ENCODE data around the gene TTLL11.
"Not testable (repeated sequence)": the region's sequence is repeated elsewhere in the genome, so short reads cannot be mapped to it uniquely, and the experiment has no call there.

Gene TTLL11

DNA sequence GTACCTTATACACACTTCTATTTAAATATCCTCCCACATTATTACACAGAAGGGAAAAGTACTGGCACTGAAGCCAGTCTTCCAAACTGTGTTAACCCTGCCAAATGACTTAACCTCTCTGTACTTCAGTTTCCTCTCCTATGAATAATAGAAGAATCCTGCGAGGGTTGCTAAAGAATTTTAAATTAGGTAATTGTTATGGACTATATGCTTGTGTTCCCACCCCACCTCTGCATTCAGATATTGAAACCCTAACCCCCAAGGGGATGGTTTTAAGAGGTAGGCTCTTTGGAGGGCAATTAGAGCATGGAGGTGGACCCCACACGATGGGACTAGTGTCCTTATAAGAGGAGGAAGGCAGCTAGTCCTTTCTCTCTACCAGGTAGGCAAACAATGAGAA, 72.7 kb downstream of the TTLL11 start:
- TF ChIP-seq GATA1 (IDR thresholded peaks at IDR 0.05; ENCODE audit: low read depth, low read length) (no peak), POLR2A (IDR thresholded peaks at IDR 0.05; ENCODE audit: low read length) (no peak)
- DNase-seq, result no peak

DNA sequence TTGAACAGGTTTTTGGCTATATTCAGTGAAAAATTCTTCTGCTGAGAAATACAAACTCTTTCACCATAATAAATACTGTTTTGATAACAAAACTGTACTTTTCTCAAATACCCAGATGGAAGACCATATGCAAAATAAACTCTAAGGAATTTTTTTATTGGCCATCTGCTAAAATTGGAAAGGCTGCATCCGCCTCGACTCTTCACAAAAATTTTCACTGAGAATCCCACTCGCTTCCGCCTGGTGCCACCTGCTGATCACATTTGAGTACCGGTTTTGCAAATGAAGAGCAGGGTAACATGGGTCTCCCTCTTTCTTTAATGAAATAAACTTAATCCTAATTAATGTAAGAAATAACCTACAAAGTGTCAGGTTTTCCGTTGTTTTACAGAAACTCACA, 76.4 kb downstream of the TTLL11 start:
- TF ChIP-seq POLR2A (IDR thresholded peaks at IDR 0.05; ENCODE audit: low read length) (no peak), GATA1 (IDR thresholded peaks at IDR 0.05; ENCODE audit: low read depth, low read length) (no peak)
- DNase-seq, result no peak

DNA sequence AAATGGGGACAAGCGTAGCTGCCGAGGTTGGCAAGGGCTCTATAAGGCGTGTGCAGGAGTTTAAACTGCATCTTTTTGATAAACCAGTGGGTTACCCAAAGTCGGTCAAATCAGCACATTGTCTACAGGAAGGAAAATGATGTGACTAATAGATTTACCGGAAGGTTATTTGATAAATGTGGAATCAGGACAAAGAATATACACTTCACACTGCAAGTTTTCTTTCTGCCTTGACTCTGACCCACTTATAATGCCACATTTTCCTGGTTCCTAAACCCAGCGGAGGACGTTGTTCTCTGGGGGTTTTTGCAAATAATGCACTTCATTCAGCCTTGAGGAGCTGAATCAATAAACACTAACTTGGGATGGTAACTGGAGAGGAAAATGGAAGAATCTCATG, 76.8 kb downstream of the TTLL11 start:
- TF ChIP-seq POLR2A (IDR thresholded peaks at IDR 0.05; ENCODE audit: low read length) (no peak), GATA1 (IDR thresholded peaks at IDR 0.05; ENCODE audit: low read depth, low read length) (no peak)
- DNase-seq, result no peak

DNA sequence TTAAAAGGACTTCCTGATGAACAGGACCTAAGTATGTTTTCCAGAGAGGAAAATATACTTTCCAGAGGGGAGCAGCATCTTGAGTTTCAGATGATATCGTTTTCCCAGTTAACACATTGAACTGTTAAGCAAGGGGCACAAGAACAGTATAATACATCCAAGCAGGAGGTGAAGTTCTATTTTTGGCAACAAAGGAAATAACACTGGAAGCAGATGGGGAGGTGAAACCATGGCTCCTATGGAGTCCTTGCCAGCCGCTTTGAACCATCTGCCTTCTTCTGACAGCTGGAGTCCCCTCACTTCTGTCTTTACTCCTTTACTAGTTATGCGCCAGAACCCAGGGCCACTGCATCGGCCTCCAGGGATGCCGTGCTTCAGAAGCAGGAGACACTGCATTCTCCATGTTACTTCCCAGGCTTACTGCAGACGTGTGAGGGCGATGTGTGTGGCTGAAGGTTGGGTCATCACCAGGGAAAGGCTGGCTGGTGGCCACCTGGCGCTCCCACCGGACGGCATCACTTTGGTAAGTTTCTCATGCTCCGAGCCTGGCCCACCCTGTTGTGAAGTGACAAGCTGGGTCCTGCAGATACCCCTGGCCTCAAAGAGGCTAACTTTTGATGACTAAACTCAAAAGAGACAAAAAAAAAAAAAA, 77.8 kb downstream of the TTLL11 start:
- TF ChIP-seq POLR2A (IDR thresholded peaks at IDR 0.05; ENCODE audit: low read length), result no peak
- no peak for TF ChIP-seq GATA1 (IDR thresholded peaks at IDR 0.05; ENCODE audit: low read depth, low read length)
- no peak for DNase-seq

DNA sequence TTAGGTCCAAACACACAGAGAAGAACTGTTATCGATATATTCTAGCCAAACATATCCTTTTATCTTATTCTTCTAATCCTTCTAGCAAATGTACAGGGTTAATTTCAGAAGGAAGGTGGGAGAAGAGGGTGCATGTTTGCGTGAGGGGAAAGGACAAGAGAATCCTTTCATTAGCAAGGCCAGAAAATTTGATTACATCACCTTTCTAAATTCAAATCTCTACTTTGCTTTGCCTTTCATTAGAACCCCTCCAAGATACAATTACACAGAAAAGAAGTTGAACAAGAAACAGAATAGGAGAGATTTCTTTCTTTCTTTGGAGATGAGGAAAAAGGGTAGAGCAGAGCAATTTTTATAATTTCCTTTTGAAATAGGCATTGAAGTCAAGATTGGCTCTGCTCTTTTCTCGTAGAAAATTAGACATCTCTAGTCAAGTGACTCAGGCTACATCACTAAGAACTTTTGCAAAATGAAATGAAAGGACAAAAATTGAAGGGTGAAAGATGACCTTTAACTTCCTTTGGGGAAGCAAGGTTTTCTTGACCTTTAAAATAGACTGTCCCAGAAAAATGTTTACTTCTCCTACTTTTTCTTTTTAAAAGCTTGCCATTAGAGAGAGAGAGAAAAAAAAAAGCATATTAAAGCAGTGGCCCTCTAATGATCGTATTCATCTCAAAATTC, 81.2 kb downstream of the TTLL11 start:
- DNase-seq, result no peak
- TF ChIP-seq GATA1 (IDR thresholded peaks at IDR 0.05; ENCODE audit: low read depth, low read length) (no peak), POLR2A (IDR thresholded peaks at IDR 0.05; ENCODE audit: low read length) (no peak)

DNA sequence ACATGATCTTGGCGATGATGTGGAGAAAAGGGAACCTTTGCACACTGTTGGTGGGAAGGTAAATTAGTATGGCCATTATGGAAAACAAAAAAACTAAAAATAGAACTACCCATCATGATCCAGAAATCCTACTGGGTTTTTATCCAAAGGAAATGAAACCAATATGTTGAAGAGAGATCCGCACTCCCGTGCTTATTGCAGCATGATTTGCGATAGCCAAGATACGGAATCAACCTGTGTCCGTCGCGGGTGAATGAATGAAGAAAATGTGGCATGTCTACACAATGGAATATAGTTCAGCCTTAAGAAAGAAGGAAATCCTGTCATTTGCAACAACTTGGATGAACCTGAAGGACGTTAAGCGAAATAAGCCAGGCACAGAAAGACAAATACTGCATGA, 84.5 kb downstream of the TTLL11 start:
- no peak for TF ChIP-seq GATA1 (IDR thresholded peaks at IDR 0.05; ENCODE audit: low read depth, low read length)
- TF ChIP-seq POLR2A (IDR thresholded peaks at IDR 0.05; ENCODE audit: low read length), result no peak
- DNase-seq, result no peak

DNA sequence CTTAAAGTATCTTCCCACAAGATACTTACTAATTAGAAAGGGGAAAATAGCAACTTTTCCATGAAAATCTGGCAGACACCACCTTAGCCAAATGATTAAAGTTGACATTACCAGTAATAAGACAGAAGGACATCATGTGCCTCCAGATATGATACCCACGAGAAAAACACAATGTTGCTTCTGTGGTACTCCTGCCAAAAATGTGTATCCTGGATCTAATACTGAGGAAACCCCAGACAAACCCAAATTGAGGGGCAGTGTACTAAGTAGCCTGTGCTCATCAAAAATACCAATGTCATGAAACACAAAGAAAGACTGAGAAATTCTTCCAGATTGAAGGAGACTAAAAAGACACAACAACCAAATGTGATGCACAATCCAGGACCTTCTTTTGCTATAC, 85.3 kb downstream of the TTLL11 start:
- DNase-seq, result no peak
- TF ChIP-seq POLR2A (IDR thresholded peaks at IDR 0.05; ENCODE audit: low read length) (no peak), GATA1 (IDR thresholded peaks at IDR 0.05; ENCODE audit: low read depth, low read length) (no peak)

DNA sequence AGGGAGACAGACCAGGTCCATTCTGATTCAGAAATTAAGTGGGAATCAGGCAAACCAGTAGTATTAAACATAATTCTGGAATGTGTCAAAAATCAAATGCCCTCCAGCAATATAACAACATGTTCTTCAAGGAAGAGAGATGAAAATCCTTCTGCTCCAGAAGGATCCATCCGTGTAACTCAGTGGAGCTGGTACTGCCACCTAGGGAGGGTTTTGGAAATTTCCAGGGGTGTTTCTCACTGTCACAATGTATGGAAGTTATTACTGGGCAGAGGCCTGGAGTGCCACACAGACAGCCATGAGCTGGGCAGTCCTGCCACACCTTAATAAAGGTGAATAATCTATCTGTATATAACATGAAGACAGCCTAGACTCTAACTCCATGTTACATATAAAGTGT, 87.5 kb downstream of the TTLL11 start:
- TF ChIP-seq GATA1 (IDR thresholded peaks at IDR 0.05; ENCODE audit: low read depth, low read length) (no peak), POLR2A (IDR thresholded peaks at IDR 0.05; ENCODE audit: low read length) (no peak)
- no peak for DNase-seq

DNA sequence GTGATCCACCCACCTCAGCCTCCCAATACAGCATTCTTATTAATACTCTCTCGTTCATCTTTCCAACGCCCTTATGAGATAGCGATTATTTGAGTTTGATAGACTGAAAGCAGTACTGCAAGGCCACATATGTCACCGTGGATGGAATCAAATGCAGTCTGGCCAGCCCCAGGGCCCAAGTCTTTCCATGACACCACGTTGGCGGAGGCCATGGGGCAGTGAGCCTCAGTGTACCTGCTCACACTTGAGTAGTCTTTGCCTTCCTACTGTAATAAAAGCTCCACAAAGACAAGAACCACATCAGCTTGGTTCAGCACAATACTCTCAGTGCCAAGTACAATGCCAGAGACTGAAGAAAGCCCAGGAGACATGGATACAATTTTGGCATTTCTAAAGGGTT, 88.5 kb downstream of the TTLL11 start:
- TF ChIP-seq POLR2A (IDR thresholded peaks at IDR 0.05; ENCODE audit: low read length) (no peak), GATA1 (IDR thresholded peaks at IDR 0.05; ENCODE audit: low read depth, low read length) (no peak)
- DNase-seq, result no peak

DNA sequence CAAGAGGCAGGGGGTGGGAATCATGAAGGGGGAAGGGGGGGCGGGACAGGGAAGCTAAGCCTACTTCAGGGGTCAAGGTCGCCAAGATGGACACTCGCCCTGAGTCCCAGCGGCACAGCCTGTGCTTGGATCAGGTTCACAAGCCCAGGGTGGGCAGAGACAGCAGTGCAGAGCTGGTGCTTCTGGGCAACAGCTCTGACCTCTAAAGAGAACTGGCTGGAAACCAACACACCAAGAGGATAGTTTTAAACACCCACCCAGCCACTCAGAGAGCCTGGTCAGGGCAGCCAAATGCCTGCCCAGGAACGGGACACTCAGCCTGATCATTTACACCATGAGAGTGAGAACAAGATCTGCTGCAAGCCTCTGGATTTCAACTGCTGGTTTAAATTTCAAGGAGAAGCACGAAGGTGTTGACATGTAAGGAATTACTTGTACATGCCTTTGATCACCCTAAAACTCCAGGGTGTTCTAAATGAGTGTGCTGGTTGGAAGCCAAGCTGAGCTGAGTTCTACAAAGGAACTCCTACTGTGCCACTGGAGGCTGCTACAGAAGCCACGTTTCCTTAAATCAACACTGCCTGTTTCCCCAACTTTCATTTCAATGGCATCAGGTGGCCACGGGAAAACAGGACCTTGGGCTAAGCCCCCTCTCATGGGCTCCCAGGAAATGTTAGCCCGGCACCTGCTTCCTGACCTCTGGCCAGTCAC, 91.5 kb downstream of the TTLL11 start:
- no peak for TF ChIP-seq GATA1 (IDR thresholded peaks at IDR 0.05; ENCODE audit: low read depth, low read length)
- TF ChIP-seq POLR2A (IDR thresholded peaks at IDR 0.05; ENCODE audit: low read length), result no peak
- DNase-seq, result no peak

DNA sequence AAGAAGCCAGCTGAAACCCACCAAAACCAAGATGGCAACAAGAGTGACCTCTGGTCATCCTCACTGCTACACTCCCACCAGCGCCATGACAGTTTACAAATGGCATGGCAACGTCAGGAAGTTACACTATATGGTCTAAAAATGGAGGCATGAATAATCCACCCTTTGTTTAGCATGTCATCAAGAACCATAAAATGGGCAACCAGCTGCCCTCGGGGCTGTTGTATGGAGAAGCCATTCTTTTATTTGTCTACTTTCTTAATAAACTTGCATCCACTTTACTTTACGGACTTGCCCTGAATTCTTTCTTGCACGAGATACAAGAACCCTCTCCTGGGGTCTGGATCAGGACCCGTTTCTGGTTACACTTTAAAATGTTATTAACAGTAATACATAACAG, 92.6 kb downstream of the TTLL11 start:
- DNase-seq, result not testable (repeated sequence)

DNA sequence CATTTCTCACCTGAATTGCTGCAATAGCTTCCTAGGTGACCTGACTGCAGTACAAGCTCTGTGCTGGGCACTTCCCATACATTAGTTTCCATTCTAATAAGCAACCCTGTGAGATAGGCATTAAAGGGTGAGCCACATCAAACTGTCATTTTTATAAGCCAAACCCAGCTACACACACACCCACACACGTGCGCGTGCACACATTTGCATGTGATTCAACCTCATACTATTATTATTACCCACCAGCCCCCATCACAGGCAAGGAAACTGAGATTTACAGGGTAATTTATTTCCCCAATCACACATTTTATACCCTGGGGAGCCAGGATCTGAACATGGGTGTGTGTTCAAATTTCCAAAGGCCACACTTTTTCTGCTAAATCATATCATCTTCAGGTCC, 93.6 kb downstream of the TTLL11 start:
- DNase-seq, result no peak

DNA sequence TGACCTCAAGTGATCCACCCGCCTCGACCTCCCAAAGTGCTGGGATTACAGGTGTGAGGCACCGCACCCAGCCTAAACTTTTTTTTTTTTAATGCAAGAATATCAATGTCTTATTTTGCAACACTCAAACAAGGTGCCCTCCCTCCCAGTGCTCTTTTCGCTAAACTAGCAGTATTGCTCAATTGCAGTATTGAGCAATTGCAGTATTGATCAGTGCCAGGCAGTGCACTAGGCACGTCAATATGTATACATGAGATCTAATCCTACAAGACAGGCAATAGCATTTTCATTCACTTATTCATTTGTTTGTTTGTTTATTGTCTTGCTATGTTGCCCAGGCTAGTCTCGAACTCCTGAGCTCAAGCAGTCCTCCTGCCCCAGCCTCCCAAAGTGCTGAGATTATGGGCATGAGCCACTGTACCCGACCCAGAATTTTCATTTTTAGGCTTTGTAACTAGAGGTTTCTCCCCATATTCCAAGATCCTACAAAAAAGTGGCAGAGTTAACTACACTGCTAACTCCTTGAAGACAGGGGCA, 94.5 kb downstream of the TTLL11 start:
- TF ChIP-seq GATA1 (IDR thresholded peaks at IDR 0.05; ENCODE audit: low read depth, low read length) (no peak), POLR2A (IDR thresholded peaks at IDR 0.05; ENCODE audit: low read length) (no peak)
- no peak for DNase-seq

More for the DNA sequence above, 93.6 kb downstream of the TTLL11 start:
- TF ChIP-seq GATA1 (IDR thresholded peaks at IDR 0.05; ENCODE audit: low read depth, low read length) (no peak), POLR2A (IDR thresholded peaks at IDR 0.05; ENCODE audit: low read length) (no peak)

DNA sequence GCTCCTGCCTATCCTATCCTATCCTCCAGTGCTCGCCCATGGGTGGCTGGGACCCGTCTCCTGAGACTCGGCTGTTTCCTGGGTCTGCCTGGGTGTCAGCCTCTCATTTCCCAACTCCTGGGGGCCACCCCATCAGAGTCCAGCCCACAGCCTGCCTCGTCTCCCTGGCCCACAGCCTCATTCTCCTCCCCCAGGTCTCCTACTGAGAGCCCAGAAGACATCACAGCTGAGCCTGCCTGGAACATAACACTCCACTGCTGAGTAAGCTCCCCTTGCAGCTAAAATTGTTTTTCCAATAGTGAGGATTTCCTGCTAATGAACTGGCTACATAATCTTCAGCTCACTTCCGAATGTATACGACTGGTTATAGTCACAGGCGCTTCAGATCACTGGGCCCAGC, 95.3 kb downstream of the TTLL11 start:
- TF ChIP-seq GATA1 (IDR thresholded peaks at IDR 0.05; ENCODE audit: low read depth, low read length) (no peak), POLR2A (IDR thresholded peaks at IDR 0.05; ENCODE audit: low read length) (no peak)
- DNase-seq, result no peak

DNA sequence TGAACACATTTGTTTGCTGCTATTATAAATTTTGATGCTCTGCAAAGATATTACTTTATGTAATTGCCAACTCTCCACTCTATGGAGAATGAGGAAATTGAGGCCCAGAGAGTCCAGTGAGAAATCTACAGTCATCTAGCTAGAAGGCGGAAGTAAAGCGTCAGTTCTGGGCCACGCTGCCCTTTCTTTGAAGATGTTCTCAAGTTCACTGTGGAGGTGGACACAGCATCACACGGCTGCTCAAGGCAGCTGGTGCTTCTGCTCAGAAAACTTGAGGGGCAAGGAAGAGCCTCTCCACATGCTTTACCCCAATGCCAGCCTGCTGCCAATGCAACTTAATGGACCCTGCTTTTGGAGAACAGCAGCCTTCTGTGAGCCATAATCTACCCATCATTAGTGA, 96.3 kb downstream of the TTLL11 start:
- TF ChIP-seq GATA1 (IDR thresholded peaks at IDR 0.05; ENCODE audit: low read depth, low read length) (no peak), POLR2A (IDR thresholded peaks at IDR 0.05; ENCODE audit: low read length) (no peak)
- no peak for DNase-seq
